Liver (tissue), 9 donors: Measurements from ENCODE around the gene CAP2. TPM values are rescaled to one million over a fixed set of nuclear protein-coding genes. Genes with fewer than 3 reads are reported as not detected.

Experiments
- DNase-seq: peaks from one replicate; pipeline ENCODE4 v3.0.0-alpha.2; 2017; ENCODE audit warnings: low spot score
- H3K27ac ChIP-seq, 2 donors: one replicate each; pipeline ENCODE4 v1.7.0; 2013; ENCODE audit warnings: inconsistent platforms in 2 of 2, low read length in 2 of 2, control low read depth in 1 of 2, low read depth in 1 of 2, mild to moderate bottlenecking in 1 of 2
- H3K27me3 ChIP-seq, 4 donors: one replicate each; pipeline versions ENCODE4 v1.6.1 to v1.7.0; 2013; ENCODE audit warnings: low read length in 3 of 4, inconsistent platforms in 1 of 4, mild to moderate bottlenecking in 1 of 4, moderate library complexity in 1 of 4; ENCODE audit not compliant: control insufficient read depth in 4 of 4, insufficient read depth in 4 of 4
- H3K36me3 ChIP-seq, 4 donors: one replicate each; pipeline versions ENCODE4 v1.6.1 to v1.7.0; 2013; ENCODE audit warnings: low read length in 3 of 4, mild to moderate bottlenecking in 3 of 4, low read depth in 1 of 4, moderate library complexity in 1 of 4; ENCODE audit not compliant: control insufficient read depth in 4 of 4, insufficient read depth in 3 of 4
- H3K4me1 ChIP-seq, 4 donors: one replicate each; pipeline versions ENCODE4 v1.6.1 to v1.7.0; 2013; ENCODE audit warnings: low read length in 3 of 4, mild to moderate bottlenecking in 3 of 4, moderate library complexity in 1 of 4; ENCODE audit not compliant: control insufficient read depth in 4 of 4, insufficient read depth in 4 of 4
- H3K4me3 ChIP-seq, 3 donors: one replicate each; pipeline versions ENCODE4 v1.6.1 to v1.7.0; 2013; ENCODE audit warnings: low read length in 3 of 3, control low read depth in 1 of 3, low read depth in 1 of 3, mild to moderate bottlenecking in 1 of 3
- H3K9ac ChIP-seq, 2 donors: one replicate each; pipeline ENCODE4 v1.7.0; 2013; ENCODE audit warnings: low read length in 2 of 2, mild to moderate bottlenecking in 2 of 2, moderate library complexity in 2 of 2, control low read depth in 1 of 2, low read depth in 1 of 2
- H3K9me3 ChIP-seq, 4 donors: one replicate each; pipeline versions ENCODE4 v1.6.1 to v1.7.0; 2013; ENCODE audit warnings: low read length in 3 of 4; ENCODE audit not compliant: control insufficient read depth in 4 of 4
- EGR1 ChIP-seq, 2 donors: IDR thresholded peaks; 2 replicates each; pipeline ENCODE4 v1.6.1; 2016 to 2018; ENCODE audit warnings: antibody characterized with exemption in 2 of 2, low read depth in 2 of 2
- FOXA2 ChIP-seq: IDR thresholded peaks from 2 replicates; pipeline ENCODE4 v1.6.1; 2016; ENCODE audit warnings: antibody characterized with exemption
- HNF4A ChIP-seq, 2 donors: conservative IDR thresholded peaks; 2 replicates each; pipeline ENCODE4 v1.6.1; 2016; ENCODE audit warnings: antibody characterized with exemption in 2 of 2, mild to moderate bottlenecking in 2 of 2
- HNF4G ChIP-seq: IDR thresholded peaks from 2 replicates; pipeline ENCODE4 v1.6.1; 2016; ENCODE audit warnings: antibody characterized with exemption
- JUND ChIP-seq, 2 donors: IDR thresholded peaks; 2 replicates each; pipeline ENCODE4 v1.6.1; 2016; ENCODE audit warnings: antibody characterized with exemption in 2 of 2
- NR2F2 ChIP-seq: IDR thresholded peaks from 2 replicates; pipeline ENCODE4 v1.6.1; 2016; ENCODE audit warnings: antibody characterized with exemption
- RAD21 ChIP-seq, 2 donors: IDR thresholded peaks; 2 replicates each; pipeline ENCODE4 v1.6.1; 2016; ENCODE audit warnings: antibody characterized with exemption in 2 of 2, mild to moderate bottlenecking in 2 of 2
- RXRA ChIP-seq, 2 donors: IDR thresholded peaks; 2 replicates each; pipeline ENCODE4 v1.6.1; 2017 to 2018; ENCODE audit warnings: antibody characterized with exemption in 2 of 2, mild to moderate bottlenecking in 1 of 2
- SP1 ChIP-seq: IDR thresholded peaks from 2 replicates; pipeline ENCODE4 v1.6.1; 2018; ENCODE audit warnings: antibody characterized with exemption, mild to moderate bottlenecking
- TAF1 ChIP-seq: conservative IDR thresholded peaks from 2 replicates; pipeline ENCODE4 v1.6.1; 2016; ENCODE audit warnings: antibody characterized with exemption, mild to moderate bottlenecking
- YY1 ChIP-seq: IDR thresholded peaks from 2 replicates; pipeline ENCODE4 v1.6.1; 2016; ENCODE audit warnings: antibody characterized with exemption, mild to moderate bottlenecking
- WGBS: extraction: QIAGEN DNeasy Blood & Tissue Kit; methylation state at CpG from one replicate; pipeline ENCODE4 v1.1.7; 2013; 5-methylcytosine and 5-hydroxymethylcytosine counted together
- polyA plus RNA-seq, 2 donors: library from polyadenylated mRNA; stranded (reverse) in 1 of 2; unstranded in 1 of 2; fragments of 200-250 nt in 1 of 2; fragments of >200 nt in 1 of 2; fragmentation: Nextera tagmentation in 1 of 2; extraction: Ambion mirVana in 1 of 2; gene quantifications; one replicate each; pipeline versions ENCODE4 v1.2.1 to v1.2.3, GENCODE V29; 2013 to 2015
- total RNA-seq, 2 donors: library from RNA; depleted of rRNA; stranded (reverse); fragments of >200 nt; gene quantifications; one replicate each; pipeline ENCODE4 v1.2.3, GENCODE V29; 2014
- TF ChIP-seq, protein P1 (sequence below): fragments of 150-350 bp; IDR thresholded peaks from 2 replicates; pipeline ENCODE4 v1.5.1; 2017; ENCODE audit warnings: improper control_type of control experiment, low read depth, low read length; ENCODE audit not compliant: missing input control
- TF ChIP-seq, protein P2 (sequence below): IDR thresholded peaks from 2 replicates; pipeline ENCODE4 v1.6.1; 2016; ENCODE audit warnings: antibody characterized with exemption
- TF ChIP-seq, protein P3 (sequence below): IDR thresholded peaks from 2 replicates; pipeline ENCODE4 v1.6.1; 2016; ENCODE audit warnings: antibody characterized with exemption, mild to moderate bottlenecking
- TF ChIP-seq, protein P4 (sequence below): IDR thresholded peaks from 2 replicates; pipeline ENCODE4 v1.6.1; 2016; ENCODE audit warnings: antibody characterized with exemption
- TF ChIP-seq, protein P5 (sequence below): IDR thresholded peaks from 2 replicates; pipeline ENCODE4 v1.6.1; 2016; ENCODE audit warnings: antibody characterized with exemption
- donor health status: healthy.
- donor health status: healthy.
- donor health status: healthy.
- donor health status: healthy.
- donor health status: healthy.

The CAP2 gene
- total and polyA plus RNA-seq, 4 donors = 1.2 to 6.4 (median 2.5) TPM

DNA sequence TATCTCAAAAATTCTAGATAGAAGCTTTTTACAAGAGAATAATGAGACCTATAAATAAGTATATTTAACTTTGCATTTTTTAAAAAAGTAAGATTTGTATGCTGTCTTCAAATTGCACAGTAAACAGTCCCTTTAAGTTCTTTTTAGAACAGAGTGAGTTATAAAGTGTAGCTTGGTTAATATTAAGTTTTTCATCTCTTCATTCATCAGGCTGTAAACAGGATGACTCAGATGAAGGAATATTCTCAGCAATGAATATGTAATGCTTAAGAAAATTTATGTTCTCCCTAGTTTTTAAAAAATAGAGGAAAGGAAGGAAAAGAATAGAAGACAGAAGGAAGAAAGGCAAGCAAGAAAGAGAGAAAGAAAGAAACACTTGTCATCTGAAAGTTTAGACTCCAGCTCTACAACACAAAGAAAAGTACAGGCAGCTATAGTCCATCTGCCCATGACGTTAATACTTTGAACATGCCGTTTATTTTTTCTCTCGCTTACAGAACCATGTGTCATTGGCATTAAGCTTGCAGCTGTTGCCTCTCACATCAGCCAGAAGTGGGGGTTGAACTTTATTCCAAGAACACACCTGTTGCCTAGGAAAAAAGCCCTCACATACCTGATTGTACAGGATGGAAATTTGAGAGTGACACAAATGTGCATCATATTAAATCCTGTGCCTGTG lies 36.1 kb downstream of the CAP2 start:
- H3K27me3 ChIP-seq = no peaks in the 10 kb centered on the region
- H3K27ac ChIP-seq = no peak overlapping the region
- H3K36me3 ChIP-seq = no peaks in the 10 kb centered on the region
- H3K9me3 ChIP-seq = no peaks in the 10 kb centered on the region
- no peak for TF ChIP-seq SP1
- TF ChIP-seq, protein P1, sequence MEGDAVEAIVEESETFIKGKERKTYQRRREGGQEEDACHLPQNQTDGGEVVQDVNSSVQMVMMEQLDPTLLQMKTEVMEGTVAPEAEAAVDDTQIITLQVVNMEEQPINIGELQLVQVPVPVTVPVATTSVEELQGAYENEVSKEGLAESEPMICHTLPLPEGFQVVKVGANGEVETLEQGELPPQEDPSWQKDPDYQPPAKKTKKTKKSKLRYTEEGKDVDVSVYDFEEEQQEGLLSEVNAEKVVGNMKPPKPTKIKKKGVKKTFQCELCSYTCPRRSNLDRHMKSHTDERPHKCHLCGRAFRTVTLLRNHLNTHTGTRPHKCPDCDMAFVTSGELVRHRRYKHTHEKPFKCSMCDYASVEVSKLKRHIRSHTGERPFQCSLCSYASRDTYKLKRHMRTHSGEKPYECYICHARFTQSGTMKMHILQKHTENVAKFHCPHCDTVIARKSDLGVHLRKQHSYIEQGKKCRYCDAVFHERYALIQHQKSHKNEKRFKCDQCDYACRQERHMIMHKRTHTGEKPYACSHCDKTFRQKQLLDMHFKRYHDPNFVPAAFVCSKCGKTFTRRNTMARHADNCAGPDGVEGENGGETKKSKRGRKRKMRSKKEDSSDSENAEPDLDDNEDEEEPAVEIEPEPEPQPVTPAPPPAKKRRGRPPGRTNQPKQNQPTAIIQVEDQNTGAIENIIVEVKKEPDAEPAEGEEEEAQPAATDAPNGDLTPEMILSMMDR = no peak
- no peak for TF ChIP-seq YY1
- no peak for TF ChIP-seq EGR1 (IDR thresholded peaks at IDR 0.05; ENCODE audit: low read depth in 2 of 2)
- TF ChIP-seq RXRA (IDR thresholded peaks at IDR 0.05) = no peak
- no peak for TF ChIP-seq TAF1
- TF ChIP-seq NR2F2 = no peak
- TF ChIP-seq, protein P2, sequence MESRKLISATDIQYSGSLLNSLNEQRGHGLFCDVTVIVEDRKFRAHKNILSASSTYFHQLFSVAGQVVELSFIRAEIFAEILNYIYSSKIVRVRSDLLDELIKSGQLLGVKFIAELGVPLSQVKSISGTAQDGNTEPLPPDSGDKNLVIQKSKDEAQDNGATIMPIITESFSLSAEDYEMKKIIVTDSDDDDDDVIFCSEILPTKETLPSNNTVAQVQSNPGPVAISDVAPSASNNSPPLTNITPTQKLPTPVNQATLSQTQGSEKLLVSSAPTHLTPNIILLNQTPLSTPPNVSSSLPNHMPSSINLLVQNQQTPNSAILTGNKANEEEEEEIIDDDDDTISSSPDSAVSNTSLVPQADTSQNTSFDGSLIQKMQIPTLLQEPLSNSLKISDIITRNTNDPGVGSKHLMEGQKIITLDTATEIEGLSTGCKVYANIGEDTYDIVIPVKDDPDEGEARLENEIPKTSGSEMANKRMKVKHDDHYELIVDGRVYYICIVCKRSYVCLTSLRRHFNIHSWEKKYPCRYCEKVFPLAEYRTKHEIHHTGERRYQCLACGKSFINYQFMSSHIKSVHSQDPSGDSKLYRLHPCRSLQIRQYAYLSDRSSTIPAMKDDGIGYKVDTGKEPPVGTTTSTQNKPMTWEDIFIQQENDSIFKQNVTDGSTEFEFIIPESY = no peak
- no peak for TF ChIP-seq HNF4A (conservative IDR thresholded peaks at IDR 0.05)
- TF ChIP-seq, protein P3, sequence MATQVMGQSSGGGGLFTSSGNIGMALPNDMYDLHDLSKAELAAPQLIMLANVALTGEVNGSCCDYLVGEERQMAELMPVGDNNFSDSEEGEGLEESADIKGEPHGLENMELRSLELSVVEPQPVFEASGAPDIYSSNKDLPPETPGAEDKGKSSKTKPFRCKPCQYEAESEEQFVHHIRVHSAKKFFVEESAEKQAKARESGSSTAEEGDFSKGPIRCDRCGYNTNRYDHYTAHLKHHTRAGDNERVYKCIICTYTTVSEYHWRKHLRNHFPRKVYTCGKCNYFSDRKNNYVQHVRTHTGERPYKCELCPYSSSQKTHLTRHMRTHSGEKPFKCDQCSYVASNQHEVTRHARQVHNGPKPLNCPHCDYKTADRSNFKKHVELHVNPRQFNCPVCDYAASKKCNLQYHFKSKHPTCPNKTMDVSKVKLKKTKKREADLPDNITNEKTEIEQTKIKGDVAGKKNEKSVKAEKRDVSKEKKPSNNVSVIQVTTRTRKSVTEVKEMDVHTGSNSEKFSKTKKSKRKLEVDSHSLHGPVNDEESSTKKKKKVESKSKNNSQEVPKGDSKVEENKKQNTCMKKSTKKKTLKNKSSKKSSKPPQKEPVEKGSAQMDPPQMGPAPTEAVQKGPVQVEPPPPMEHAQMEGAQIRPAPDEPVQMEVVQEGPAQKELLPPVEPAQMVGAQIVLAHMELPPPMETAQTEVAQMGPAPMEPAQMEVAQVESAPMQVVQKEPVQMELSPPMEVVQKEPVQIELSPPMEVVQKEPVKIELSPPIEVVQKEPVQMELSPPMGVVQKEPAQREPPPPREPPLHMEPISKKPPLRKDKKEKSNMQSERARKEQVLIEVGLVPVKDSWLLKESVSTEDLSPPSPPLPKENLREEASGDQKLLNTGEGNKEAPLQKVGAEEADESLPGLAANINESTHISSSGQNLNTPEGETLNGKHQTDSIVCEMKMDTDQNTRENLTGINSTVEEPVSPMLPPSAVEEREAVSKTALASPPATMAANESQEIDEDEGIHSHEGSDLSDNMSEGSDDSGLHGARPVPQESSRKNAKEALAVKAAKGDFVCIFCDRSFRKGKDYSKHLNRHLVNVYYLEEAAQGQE = no peak
- no peak for TF ChIP-seq FOXA2
- WGBS = 88% methylated on average over 3 of the region's 3 CpGs
- H3K9ac ChIP-seq = no peak overlapping the region
- DNase-seq = no peak
- H3K4me3 ChIP-seq = no peak overlapping the region
- H3K4me1 ChIP-seq = no peaks in the 10 kb centered on the region

DNA sequence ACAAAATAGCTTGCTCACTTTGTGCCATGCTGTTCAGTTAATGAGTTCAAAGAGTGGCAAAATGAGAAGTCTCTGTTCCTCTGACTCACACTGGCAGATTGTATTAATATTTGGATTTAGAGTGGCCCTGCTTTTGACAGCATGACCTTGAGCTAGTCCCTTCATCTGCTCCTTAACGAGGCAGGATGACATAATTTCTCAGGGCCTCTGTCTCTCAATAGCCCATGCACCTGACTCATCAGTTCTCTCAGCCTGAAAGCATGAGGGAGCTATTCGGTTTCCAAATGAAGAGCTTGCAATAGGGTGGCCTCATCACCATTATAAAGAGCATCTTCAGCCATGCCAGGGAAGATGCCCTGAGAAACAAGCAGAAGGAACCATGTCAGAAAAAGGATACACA lies 38.2 kb downstream of the CAP2 start:
- no peak for DNase-seq
- WGBS = 79% methylated on average over 2 of the region's 2 CpGs
- no peak overlapping the region for H3K27ac ChIP-seq
- H3K9ac ChIP-seq = no peak overlapping the region
- H3K9me3 ChIP-seq = no peaks in the 10 kb centered on the region
- H3K27me3 ChIP-seq = no peaks in the 10 kb centered on the region
- no peaks in the 10 kb centered on the region for H3K36me3 ChIP-seq
- H3K4me3 ChIP-seq = no peak overlapping the region
- H3K4me1 ChIP-seq = no peaks in the 10 kb centered on the region
- no peak for TF ChIP-seq EGR1 (IDR thresholded peaks at IDR 0.05; ENCODE audit: low read depth in 2 of 2)
- TF ChIP-seq, protein P4, sequence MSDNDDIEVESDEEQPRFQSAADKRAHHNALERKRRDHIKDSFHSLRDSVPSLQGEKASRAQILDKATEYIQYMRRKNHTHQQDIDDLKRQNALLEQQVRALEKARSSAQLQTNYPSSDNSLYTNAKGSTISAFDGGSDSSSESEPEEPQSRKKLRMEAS = no peak
- no peak for TF ChIP-seq HNF4A (conservative IDR thresholded peaks at IDR 0.05)
- TF ChIP-seq JUND (IDR thresholded peaks at IDR 0.05) = no peak
- TF ChIP-seq RAD21 (IDR thresholded peaks at IDR 0.05) = no peak
- no peak for TF ChIP-seq HNF4G
- TF ChIP-seq YY1 = no peak
- TF ChIP-seq, protein P5, sequence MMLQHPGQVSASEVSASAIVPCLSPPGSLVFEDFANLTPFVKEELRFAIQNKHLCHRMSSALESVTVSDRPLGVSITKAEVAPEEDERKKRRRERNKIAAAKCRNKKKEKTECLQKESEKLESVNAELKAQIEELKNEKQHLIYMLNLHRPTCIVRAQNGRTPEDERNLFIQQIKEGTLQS = no peak
